AG09309 (cell line): Measurements from ENCODE around the gene APBB2.

ENCODE experiments used
- DNase-seq: peaks from one replicate; pipeline ENCODE4 v3.0.0-alpha.2; 2010; ENCODE audit warnings: low read depth
- H3K4me3 ChIP-seq: 2 replicates; pipeline ENCODE4 v1.5.1; 2011; ENCODE audit warnings: mild to moderate bottlenecking, low read depth, low read length, moderate library complexity; ENCODE audit not compliant: control insufficient read depth
- TF ChIP-seq, protein P1 (sequence below): IDR thresholded peaks from 2 replicates; pipeline ENCODE4 v1.5.1; 2011; ENCODE audit warnings: mild to moderate bottlenecking, low read depth, low read length, inconsistent platforms; ENCODE audit not compliant: insufficient read depth, control insufficient read depth; ENCODE audit errors: missing control alignments

Gene APBB2

DNA sequence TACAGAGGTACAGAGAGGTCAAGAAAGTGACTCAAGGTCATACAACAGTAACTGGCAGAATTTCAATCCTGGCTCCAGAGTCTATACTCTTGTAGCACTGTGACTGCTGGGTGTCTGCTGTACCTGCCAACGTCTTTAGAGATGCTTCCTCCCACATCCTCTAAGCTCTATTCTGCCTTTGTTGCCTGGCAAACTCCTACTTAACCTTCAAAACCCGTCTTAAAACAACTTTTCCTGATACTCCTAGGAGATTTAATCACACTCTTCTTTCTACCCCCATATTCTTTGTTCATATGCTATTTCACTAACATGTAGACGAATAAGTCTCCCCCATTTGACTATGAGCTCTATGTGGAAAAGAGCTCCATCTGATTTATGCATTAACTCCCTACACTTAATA, 16.8 kb downstream of the APBB2 start:
- no peak overlapping the region for H3K4me3 ChIP-seq
- TF ChIP-seq, protein P1, sequence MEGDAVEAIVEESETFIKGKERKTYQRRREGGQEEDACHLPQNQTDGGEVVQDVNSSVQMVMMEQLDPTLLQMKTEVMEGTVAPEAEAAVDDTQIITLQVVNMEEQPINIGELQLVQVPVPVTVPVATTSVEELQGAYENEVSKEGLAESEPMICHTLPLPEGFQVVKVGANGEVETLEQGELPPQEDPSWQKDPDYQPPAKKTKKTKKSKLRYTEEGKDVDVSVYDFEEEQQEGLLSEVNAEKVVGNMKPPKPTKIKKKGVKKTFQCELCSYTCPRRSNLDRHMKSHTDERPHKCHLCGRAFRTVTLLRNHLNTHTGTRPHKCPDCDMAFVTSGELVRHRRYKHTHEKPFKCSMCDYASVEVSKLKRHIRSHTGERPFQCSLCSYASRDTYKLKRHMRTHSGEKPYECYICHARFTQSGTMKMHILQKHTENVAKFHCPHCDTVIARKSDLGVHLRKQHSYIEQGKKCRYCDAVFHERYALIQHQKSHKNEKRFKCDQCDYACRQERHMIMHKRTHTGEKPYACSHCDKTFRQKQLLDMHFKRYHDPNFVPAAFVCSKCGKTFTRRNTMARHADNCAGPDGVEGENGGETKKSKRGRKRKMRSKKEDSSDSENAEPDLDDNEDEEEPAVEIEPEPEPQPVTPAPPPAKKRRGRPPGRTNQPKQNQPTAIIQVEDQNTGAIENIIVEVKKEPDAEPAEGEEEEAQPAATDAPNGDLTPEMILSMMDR = no peak
- DNase-seq = no peak

DNA sequence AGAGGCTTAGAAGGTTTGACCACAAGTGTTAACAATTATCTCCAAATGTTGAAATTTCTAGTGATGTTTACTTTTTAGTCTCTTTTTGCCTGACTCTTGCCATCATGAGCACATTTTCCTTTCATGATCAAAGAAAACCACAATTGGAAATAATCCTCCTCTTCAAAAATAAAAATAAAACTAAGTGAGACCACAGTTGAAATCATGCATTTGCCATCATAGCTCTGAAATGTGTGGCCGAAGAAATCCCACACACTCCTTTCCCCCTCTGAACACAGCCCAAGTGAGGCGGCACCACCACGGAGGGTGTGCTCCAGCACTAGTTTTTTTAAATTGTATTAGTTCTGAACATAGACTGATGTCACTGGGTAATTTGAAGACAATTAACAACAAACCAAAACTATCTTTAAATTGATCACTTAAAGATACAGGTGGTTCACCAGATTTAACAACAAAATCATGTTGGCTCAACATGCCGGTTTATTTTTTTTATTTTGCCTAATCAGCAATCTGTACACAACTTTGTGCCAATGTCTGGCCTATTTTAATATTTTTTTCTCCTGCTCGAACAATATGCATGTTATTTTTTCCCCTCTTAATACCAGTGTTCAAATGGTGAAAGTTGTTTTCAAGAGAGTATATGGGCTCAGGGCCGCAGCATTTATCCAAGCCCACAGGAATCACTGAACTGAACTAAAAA, 17.6 kb downstream of the APBB2 start:
- no peak for DNase-seq
- TF ChIP-seq, protein P1 = no peak

DNA sequence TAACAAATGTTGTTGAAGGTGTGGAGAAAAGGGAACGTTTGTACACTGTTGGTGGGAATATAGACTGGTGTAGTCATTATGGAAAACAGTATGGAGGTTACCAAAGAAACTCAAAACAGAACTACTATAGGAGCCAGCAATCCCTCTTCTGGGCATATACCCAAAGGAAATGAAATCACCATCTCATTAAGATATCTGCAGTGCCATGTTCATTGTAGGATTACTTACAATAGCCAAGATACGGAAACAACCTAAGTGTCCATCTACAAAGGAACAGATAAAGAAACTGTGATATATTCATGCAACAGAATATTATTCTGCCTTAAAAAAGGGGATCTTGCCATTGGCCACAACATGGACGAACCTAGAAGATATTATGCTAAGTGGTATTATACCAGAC, 22.2 kb downstream of the APBB2 start:
- no peak overlapping the region for H3K4me3 ChIP-seq
- TF ChIP-seq, protein P1 = no peak
- no peak for DNase-seq

More for the DNA sequence above, 17.6 kb downstream of the APBB2 start:
- no peak overlapping the region for H3K4me3 ChIP-seq

DNA sequence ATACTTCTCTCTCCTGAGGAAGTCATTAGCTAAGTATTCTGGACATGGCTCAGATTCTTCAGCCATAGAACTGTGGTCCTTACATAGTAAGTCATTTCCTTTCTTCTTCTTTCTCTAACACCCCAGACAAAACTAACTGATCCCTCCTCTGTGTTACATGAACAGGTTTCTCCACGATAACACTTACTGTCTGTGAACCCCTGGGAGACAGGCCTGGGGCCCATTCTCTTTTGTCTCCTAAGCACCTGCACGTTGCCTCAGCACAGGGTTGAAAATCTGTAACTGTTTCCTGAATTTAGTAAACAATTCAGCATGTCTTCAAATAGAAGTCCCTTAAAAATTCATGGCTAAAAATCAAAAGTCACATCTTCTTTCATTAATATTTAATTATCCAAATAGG, 24.7 kb downstream of the APBB2 start:
- TF ChIP-seq, protein P1 = no peak
- DNase-seq = no peak
- H3K4me3 ChIP-seq = no peak overlapping the region

DNA sequence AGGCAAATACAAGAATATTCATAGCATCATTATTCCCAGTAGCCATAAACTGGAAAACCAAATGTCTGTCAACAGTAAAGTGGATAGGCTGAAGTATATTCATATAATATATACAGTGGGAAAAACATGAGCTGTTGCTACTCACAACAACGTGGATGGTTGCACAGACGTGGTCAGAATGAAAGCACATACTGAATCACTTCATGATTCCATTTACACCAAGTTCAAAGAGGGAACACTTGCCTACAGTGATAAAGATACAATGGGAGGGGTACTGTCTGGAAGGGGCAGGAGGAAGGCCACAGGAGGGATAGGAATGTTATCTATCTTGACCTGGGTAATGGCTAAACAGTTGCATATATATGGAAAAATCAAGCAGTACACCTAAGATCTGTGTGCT, 25.3 kb downstream of the APBB2 start:
- H3K4me3 ChIP-seq = no peak overlapping the region
- TF ChIP-seq, protein P1 = no peak
- DNase-seq = no peak

DNA sequence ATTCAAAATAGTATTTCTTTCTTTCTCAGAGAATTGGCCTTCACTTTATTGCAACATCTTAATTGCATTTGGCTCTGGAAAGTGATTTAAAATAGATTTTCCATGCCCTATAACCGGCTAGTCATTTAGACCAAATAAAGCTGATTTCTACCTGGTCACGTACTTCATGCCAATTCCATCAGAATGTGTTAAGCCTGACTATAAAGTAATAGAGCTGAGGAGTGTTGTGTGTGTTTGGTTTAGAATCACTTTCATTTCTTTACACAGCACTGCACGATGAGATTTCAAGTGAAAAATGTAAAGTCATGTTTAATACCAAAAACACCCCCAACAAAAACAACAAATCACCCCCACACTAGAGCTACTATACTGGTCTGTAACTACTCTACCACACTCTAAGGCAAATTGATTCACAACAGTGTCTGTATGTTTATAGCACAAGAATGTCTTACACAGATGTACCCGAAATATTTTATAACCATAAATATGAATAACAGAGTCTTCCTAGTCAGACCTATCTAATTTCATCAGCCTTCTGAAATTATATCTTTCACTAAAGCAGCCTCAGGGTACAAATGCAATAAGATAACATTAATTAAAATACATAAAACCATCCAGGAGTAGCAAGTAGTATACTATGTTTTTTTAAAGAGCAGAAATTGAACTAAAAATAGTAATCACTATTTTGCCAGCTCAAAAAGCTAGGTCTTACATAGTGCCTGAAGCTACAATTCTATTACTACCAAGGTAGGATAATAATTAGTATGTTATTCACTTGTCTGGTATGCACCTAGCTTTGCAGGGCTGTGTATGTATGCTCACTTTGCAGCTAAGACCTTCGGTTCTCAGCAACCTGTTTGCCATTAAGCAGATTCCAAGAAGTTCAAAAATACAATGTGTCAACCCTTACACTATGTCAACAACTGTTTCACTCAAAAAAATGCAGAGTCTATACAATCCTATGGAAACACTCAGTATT, 28.4 kb downstream of the APBB2 start:
- DNase-seq = no peak
- TF ChIP-seq, protein P1 = no peak
- H3K4me3 ChIP-seq = no peak overlapping the region
